Neural crest cell (in vitro differentiated cells): ENCODE measurements around the gene B9D1. TPM values are rescaled to one million over a fixed set of nuclear protein-coding genes. Genes with fewer than 3 reads are reported as not detected.

Source experiments
- DNase-seq: peaks from one replicate; pipeline ENCODE4 v3.0.0; 2021; ENCODE audit warnings: low read depth, mixed read lengths, low spot score
- H3K27ac Mint-ChIP-seq: one replicate; pipeline ENCODE4 v1.8.0; 2021; ENCODE audit warnings: mild to moderate bottlenecking, mixed read lengths; ENCODE audit not compliant: unreplicated experiment
- H3K27me3 Mint-ChIP-seq: 2 replicates; pipeline ENCODE4 v1.8.0; 2021; ENCODE audit warnings: low read depth, mild to moderate bottlenecking, mixed read lengths
- H3K36me3 Mint-ChIP-seq: 2 replicates; pipeline ENCODE4 v1.8.0; 2021; ENCODE audit warnings: low read depth, mild to moderate bottlenecking, mixed read lengths
- H3K4me1 Mint-ChIP-seq: 2 replicates; pipeline ENCODE4 v1.8.0; 2021; ENCODE audit warnings: mixed read lengths
- H3K4me3 Mint-ChIP-seq: one replicate; pipeline ENCODE4 v1.8.0; 2021; ENCODE audit warnings: mild to moderate bottlenecking, mixed read lengths
- H3K9me3 Mint-ChIP-seq: 2 replicates; pipeline ENCODE4 v1.8.0; 2021; ENCODE audit warnings: mixed read lengths
- CTCF ChIP-seq: fragments of 200-600 bp; sonication (generic); conservative IDR thresholded peaks from 2 replicates; pipeline ENCODE4 v1.5.0; 2021; ENCODE audit warnings: antibody characterized with exemption, mild to moderate bottlenecking
- total RNA-seq: library from RNA; stranded (reverse); gene quantifications from 2 replicates; pipeline ENCODE4 v1.2.1, GENCODE V29; 2021

The B9D1 gene
- total RNA-seq, 1 donor from 2014 or later = 17.9 TPM

GRCh38 chr17:19331543-19332245 lies 30.8 kb downstream of the B9D1 start:
- peaks cover 19% of the 10 kb centered on the region for H3K4me1 Mint-ChIP-seq
- H3K36me3 Mint-ChIP-seq = peaks cover 3% of the 10 kb centered on the region

GRCh38 chr17:19331134-19331533 lies 31.4 kb downstream of the B9D1 start:
- H3K4me3 Mint-ChIP-seq = peak overlapping the region; percentile 4
- H3K27me3 Mint-ChIP-seq = no peaks in the 10 kb centered on the region
- H3K4me1 Mint-ChIP-seq = peaks cover 19% of the 10 kb centered on the region
- no peak for TF ChIP-seq CTCF
- H3K36me3 Mint-ChIP-seq = peaks cover 5% of the 10 kb centered on the region
- no peak for DNase-seq
- H3K9me3 Mint-ChIP-seq = no peaks in the 10 kb centered on the region
- no peak overlapping the region for H3K27ac Mint-ChIP-seq

More at GRCh38 chr17:19331543-19332245, 30.8 kb downstream of the B9D1 start:
- Mint-ChIP-seq H3K9me3 (no peaks in the 10 kb centered on the region), H3K27me3 (no peaks in the 10 kb centered on the region), H3K27ac (peak overlapping the region; percentile 98), H3K4me3 (peak overlapping the region; percentile 4)
- DNase-seq = no peak
- TF ChIP-seq CTCF = no peak

GRCh38 chr17:19330271-19330670 lies 32.3 kb downstream of the B9D1 start:
- Mint-ChIP-seq H3K36me3 (peaks cover 8% of the 10 kb centered on the region), H3K27ac (peak overlapping the region; percentile 72), H3K4me3 (no peak overlapping the region), H3K9me3 (peaks cover 3% of the 10 kb centered on the region), H3K4me1 (peaks cover 19% of the 10 kb centered on the region), H3K27me3 (no peaks in the 10 kb centered on the region)
- TF ChIP-seq CTCF = no peak
- DNase-seq = no peak

- Mint-ChIP-seq H3K36me3 (peaks cover 12% of the 10 kb centered on the region), H3K4me1 (peaks cover 19% of the 10 kb centered on the region), H3K9me3 (peaks cover 6% of the 10 kb centered on the region), H3K27ac (peak overlapping the region; percentile 72), H3K4me3 (no peak overlapping the region), H3K27me3 (no peaks in the 10 kb centered on the region)
- DNase-seq = no peak
- no peak for TF ChIP-seq CTCF
These were observed 32.7 kb downstream of the B9D1 start for GRCh38 chr17:19329839-19330238.

- H3K4me3 Mint-ChIP-seq = no peak overlapping the region
- peaks cover 17% of the 10 kb centered on the region for H3K36me3 Mint-ChIP-seq
- DNase-seq = no peak
- no peak overlapping the region for H3K27ac Mint-ChIP-seq
- no peaks in the 10 kb centered on the region for H3K27me3 Mint-ChIP-seq
- peaks cover 19% of the 10 kb centered on the region for H3K4me1 Mint-ChIP-seq
- no peak for TF ChIP-seq CTCF
- H3K9me3 Mint-ChIP-seq = peaks cover 6% of the 10 kb centered on the region
These were observed 33.4 kb downstream of the B9D1 start for GRCh38 chr17:19329136-19329535.
